Mucosa of stomach (tissue), 1 donor: ENCODE data around the gene TMPRSS11D.

Experiments
- H3K27me3 ChIP-seq: one replicate; pipeline ENCODE4 v1.7.0; 2013; ENCODE audit warnings: mild to moderate bottlenecking, low read length; ENCODE audit not compliant: control insufficient read depth, insufficient read depth
- H3K36me3 ChIP-seq: one replicate; pipeline ENCODE4 v1.7.0; 2013; ENCODE audit warnings: low read length; ENCODE audit not compliant: control insufficient read depth, insufficient read depth
- H3K4me1 ChIP-seq: one replicate; pipeline ENCODE4 v1.7.0; 2013; ENCODE audit warnings: mild to moderate bottlenecking, low read length; ENCODE audit not compliant: control insufficient read depth, insufficient read depth
- H3K4me3 ChIP-seq: one replicate; pipeline ENCODE4 v1.7.0; 2013; ENCODE audit warnings: low read length
- H3K9ac ChIP-seq: one replicate; pipeline ENCODE4 v1.7.0; 2013; ENCODE audit warnings: mild to moderate bottlenecking, low read length, moderate library complexity
- H3K9me3 ChIP-seq: one replicate; pipeline ENCODE4 v1.7.0; 2013; ENCODE audit warnings: mild to moderate bottlenecking, low read length, moderate library complexity; ENCODE audit not compliant: control insufficient read depth
- donor health status: Pancreatic carcinoma.

TMPRSS11D gene

DNA sequence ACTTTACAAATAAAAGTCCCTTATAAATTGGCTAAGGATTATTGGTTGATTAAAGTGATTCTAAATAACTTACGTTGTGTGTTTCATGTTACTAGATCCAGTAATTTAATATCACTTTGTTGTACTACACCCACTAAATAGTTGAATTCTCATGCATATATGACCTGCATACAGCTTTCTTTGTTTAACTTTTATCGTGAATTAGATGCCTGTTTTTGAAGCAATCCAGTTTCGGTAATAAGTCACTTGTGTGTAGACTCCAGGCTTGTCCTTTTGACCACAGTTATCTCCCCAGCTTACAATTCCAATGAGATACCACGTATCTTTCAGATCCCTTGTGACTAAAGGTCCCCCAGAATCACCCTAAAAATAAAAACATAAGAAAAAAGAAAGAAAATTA, 27.3 kb upstream of the TMPRSS11D start:
- Histone ChIP-seq H3K9me3 (no peaks in the 10 kb centered on the region), H3K4me3 (no peak overlapping the region), H3K4me1 (peaks cover 6% of the 10 kb centered on the region), H3K27me3 (no peaks in the 10 kb centered on the region), H3K9ac (no peak overlapping the region), H3K36me3 (no peaks in the 10 kb centered on the region)

DNA sequence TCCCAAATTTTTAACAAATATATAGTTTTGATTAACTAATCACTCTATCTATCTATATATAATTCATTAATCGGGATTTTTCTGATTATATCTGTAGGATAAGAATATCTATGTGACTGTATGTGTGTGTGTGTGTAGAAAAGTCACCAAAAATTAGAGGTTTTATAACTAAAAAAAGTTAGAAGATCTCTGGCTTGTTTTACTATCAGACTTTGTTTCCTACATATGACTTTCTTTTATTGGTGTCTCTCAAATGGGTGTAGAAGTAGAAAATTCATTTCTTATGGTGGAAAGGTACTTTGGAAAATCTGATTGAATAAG, 26.7 kb upstream of the TMPRSS11D start:
- H3K9me3 ChIP-seq = no peaks in the 10 kb centered on the region
- H3K4me3 ChIP-seq = no peak overlapping the region
- no peak overlapping the region for H3K9ac ChIP-seq
- H3K27me3 ChIP-seq = no peaks in the 10 kb centered on the region
- no peaks in the 10 kb centered on the region for H3K36me3 ChIP-seq
- peaks cover 6% of the 10 kb centered on the region for H3K4me1 ChIP-seq

DNA sequence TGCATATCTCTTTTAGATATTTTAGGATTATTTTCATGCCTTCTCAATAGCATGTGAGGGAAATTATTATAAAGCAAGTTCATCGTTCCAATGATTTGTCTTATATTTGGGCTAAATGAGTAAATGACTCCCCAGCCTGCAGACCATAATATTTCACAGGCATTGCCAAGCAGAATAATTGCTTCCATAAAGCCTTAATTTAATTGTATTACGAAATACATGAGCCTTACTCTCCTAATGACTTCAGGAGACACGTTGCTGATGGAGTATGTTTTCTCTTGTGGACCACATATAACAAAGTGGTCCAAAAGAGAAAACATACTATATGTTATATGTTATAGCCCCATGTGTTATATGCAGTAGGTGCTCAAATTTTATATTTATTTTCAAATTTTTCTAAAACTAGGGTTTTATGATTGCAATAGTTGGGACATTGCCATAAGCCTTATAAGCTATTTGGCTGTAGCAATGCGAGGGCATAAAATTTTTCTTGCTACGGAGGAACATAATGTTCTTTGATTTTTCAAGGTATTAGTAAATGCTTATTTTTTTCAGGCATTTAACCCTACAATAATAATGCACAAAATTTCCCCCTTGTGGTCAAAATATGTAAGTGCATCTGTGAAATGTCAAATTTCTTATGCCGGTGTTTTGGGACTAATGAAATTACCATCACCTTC, 26.2 kb upstream of the TMPRSS11D start:
- H3K4me1 ChIP-seq = peaks cover 6% of the 10 kb centered on the region
- no peaks in the 10 kb centered on the region for H3K9me3 ChIP-seq
- H3K36me3 ChIP-seq = no peaks in the 10 kb centered on the region
- H3K9ac ChIP-seq = no peak overlapping the region
- no peak overlapping the region for H3K4me3 ChIP-seq
- no peaks in the 10 kb centered on the region for H3K27me3 ChIP-seq

DNA sequence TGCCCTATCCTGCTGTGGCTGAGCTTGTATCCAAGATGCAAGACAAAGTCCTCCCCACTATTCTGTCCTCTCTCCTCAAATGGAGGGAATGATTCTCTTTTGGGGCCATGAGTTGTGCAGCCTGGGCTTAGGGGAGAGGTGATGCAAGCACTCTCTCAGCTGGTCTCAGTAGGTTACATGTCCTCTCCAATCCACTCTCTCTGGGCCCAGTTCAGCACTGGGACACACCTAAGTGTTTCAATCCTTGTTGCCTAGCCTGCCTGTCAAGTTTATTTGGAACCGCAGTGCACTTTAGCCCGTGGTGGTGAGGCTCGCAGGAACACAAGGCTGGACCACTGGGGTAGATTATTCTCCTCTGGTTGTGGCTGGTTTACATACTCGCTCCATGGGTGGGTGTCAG, 23.8 kb upstream of the TMPRSS11D start:
- no peaks in the 10 kb centered on the region for H3K9me3 ChIP-seq
- peaks cover 6% of the 10 kb centered on the region for H3K4me1 ChIP-seq
- H3K9ac ChIP-seq = no peak overlapping the region
- H3K27me3 ChIP-seq = no peaks in the 10 kb centered on the region
- no peak overlapping the region for H3K4me3 ChIP-seq
- H3K36me3 ChIP-seq = no peaks in the 10 kb centered on the region

DNA sequence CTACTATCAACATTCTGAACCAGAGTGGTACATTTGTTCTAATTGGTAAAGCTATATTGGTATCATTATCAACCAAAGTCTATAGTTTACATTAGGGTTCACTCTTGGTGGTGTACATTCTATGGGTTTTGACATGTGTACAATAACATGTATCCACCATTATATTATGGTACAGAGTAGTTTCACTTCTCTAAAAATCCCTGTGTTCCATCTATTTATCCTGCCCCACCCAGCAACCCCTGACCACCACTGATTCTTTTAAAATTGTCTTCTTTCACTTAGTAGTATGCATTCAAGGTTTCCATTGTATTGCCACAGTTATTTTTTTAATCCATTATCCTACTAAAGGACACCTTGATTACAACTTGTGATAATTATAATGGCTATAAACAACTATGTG, 15.3 kb upstream of the TMPRSS11D start:
- Histone ChIP-seq H3K4me3 (no peak overlapping the region), H3K36me3 (no peaks in the 10 kb centered on the region), H3K27me3 (no peaks in the 10 kb centered on the region), H3K4me1 (no peaks in the 10 kb centered on the region), H3K9ac (no peak overlapping the region), H3K9me3 (no peaks in the 10 kb centered on the region)

DNA sequence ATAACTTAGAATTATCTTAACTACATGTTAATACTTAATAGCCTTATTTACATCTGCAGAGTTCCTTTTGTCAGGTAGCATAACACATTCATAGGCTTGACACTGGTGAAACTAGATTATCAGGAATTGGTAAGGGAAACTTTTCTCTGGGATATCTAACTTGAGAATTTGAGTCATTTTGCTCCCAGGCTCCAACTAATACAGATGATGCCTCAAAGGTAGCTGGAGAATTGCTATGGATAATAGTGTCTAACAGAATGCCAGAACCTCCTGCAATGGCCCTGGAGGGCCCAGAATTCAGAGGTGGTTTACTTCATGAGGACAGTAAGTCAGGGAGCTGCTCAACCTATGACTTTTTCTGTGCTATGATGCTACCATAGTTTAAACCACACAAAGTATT, 13.9 kb upstream of the TMPRSS11D start:
- no peaks in the 10 kb centered on the region for H3K27me3 ChIP-seq
- H3K36me3 ChIP-seq = no peaks in the 10 kb centered on the region
- H3K9ac ChIP-seq = no peak overlapping the region
- H3K9me3 ChIP-seq = no peaks in the 10 kb centered on the region
- no peaks in the 10 kb centered on the region for H3K4me1 ChIP-seq
- no peak overlapping the region for H3K4me3 ChIP-seq

DNA sequence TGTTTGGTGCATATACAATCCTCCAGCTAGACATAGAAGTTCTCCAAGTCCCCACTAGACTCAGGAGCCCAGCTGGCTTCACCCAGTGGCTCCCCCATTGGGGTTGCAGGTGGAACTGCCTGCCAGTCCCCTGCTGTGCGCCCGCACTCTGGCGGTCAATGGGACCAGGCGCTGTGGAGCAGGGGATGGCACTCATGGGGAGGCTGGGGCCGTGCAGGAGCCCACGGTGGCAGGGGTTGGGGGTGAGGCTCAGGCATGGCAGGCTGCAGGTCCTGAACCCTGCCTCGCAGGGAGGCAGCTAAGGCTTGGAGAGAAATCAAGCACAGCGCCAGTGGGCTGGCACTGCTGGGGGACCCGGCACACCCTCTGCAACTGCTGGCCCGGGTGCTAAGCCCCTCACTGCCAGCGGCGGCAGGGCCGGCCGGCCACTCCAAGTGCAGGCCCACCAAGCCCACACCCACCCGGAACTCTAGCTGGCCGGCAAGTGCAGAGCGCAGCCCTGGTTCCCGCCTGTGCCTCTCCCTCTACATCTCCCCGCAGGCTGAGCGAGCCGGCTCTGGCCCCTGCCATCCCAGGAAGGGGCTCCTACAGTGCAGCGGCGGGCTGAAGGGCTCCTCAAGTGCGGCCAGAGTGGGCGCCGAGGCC, 12.7 kb upstream of the TMPRSS11D start:
- Histone ChIP-seq H3K9me3 (no peaks in the 10 kb centered on the region), H3K9ac (no peak overlapping the region), H3K27me3 (no peaks in the 10 kb centered on the region), H3K4me1 (no peaks in the 10 kb centered on the region), H3K4me3 (no peak overlapping the region), H3K36me3 (no peaks in the 10 kb centered on the region)

DNA sequence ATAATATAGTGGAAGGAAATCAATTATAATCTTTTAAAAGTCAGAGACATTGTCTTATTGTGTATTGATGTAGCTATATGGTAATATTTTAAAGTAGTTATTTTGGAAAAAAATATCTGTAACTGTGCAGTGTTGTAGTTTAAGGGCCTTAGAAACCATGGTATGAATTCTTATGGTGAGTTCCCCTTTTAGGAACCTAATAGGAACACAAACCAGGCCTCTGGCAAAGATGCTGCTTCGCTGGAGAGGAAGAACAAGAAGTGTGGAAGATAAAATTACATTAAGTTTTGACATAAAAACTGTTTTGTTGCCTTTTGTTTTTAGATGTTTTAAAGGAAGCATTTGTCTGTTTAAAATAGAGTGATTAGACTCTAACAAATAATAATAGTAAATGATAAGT, 10.9 kb upstream of the TMPRSS11D start:
- Histone ChIP-seq H3K4me1 (no peaks in the 10 kb centered on the region), H3K9ac (no peak overlapping the region), H3K36me3 (no peaks in the 10 kb centered on the region), H3K27me3 (no peaks in the 10 kb centered on the region), H3K4me3 (no peak overlapping the region), H3K9me3 (no peaks in the 10 kb centered on the region)

DNA sequence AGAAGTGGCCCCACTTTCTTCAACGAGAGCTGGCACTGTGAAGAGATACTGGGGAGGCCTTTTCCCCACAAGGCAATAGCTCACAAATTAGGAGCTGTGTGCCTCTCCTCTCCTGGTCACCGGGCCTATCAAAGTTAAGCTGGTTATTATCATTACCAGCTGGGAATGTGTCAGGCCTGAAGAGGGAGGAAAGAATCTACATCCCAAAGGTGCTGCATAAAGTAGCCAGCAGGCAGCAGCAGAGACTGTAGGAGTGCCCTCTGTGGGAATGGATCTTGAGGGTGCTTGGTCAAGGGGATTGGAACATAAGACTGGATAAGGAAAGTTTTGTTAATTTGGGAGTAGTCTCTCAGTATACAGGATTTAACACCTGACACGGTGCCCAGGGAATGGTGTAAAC, 9.1 kb upstream of the TMPRSS11D start:
- Histone ChIP-seq H3K4me3 (no peak overlapping the region), H3K27me3 (no peaks in the 10 kb centered on the region), H3K36me3 (no peaks in the 10 kb centered on the region), H3K4me1 (no peaks in the 10 kb centered on the region), H3K9me3 (no peaks in the 10 kb centered on the region), H3K9ac (no peak overlapping the region)

DNA sequence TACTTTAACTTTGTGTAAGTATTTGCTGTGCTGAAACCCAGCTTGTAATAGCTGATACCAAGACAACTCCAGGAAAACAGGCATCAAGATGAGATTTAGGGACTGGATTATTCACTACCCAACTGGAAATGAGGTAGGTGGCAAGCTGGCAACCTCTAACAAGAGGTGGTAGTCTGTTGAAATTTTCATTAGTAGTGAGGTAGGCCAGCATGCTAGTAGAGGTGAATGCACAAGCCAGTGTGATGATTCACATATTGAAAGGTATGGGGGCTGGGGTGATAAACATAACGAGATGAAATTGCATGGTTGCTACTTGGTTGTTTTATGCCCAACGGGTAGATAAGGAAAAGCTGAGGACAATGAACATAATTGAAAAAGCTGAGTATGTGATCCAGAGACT, 8.5 kb upstream of the TMPRSS11D start:
- Histone ChIP-seq H3K9ac (no peak overlapping the region), H3K4me3 (no peak overlapping the region), H3K27me3 (no peaks in the 10 kb centered on the region), H3K9me3 (no peaks in the 10 kb centered on the region), H3K4me1 (no peaks in the 10 kb centered on the region), H3K36me3 (no peaks in the 10 kb centered on the region)

DNA sequence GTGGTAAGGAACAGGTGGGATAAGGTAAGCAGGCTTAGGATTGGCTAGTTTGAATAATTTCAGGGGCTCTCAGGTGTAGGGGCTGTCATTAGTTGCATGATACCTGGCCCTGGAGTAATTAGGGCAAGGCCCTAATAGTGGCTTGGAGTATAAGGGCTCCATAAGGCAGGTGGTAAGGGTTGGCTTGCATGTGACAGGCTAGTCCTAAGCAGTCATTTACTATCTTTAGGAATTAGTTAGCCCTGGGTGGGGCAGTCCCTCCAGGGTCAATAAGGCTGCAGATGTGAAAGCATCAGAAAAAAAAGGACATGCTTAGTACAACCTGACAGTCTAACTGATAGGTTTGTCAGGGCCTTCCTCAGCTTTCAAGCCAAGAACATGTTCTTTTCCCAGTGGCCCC, 7.8 kb upstream of the TMPRSS11D start:
- no peaks in the 10 kb centered on the region for H3K27me3 ChIP-seq
- H3K4me1 ChIP-seq = no peaks in the 10 kb centered on the region
- H3K9me3 ChIP-seq = no peaks in the 10 kb centered on the region
- H3K36me3 ChIP-seq = no peaks in the 10 kb centered on the region
- H3K9ac ChIP-seq = no peak overlapping the region
- no peak overlapping the region for H3K4me3 ChIP-seq

DNA sequence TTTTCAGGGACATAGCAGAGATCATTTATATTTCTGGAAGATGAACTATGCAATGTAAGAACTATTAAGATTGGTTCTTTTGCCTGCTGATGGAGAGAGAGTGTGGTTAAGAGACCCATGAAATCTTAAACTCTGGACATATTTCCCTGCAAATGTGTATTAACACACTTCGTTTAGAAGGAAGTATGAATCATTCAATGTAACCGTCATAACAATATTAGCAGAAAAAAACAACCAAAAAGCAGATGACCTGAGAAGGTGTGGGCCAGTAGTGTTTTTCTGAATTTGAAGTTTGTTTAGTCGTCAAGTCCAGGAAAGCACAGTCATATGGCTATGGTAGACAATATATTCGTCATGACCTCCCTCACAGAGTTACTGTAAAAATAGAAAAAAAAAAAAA, 2.5 kb upstream of the TMPRSS11D start:
- Histone ChIP-seq H3K4me1 (no peaks in the 10 kb centered on the region), H3K36me3 (no peaks in the 10 kb centered on the region), H3K4me3 (no peak overlapping the region), H3K9ac (no peak overlapping the region), H3K9me3 (no peaks in the 10 kb centered on the region), H3K27me3 (no peaks in the 10 kb centered on the region)

DNA sequence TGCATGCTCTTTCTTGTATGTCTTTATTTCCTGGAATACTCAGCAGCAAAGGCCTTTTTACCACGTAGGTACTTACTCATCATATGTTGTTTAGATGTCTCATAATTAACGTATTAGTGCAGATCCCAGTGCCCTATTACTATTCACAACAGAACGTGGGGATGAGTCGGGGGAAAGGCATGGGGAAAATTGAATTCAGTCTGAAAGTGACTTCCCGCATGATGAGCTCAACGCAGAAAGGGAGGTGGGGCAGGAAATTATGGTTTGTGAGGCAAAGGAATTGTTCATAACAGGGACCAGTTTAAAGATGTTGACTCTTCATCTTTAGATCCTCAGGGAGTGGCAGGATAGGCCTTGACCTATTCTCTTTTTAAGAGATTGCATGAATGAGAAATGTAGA, 2.0 kb upstream of the TMPRSS11D start:
- no peak overlapping the region for H3K4me3 ChIP-seq
- H3K27me3 ChIP-seq = no peaks in the 10 kb centered on the region
- no peaks in the 10 kb centered on the region for H3K36me3 ChIP-seq
- no peaks in the 10 kb centered on the region for H3K9me3 ChIP-seq
- H3K9ac ChIP-seq = no peak overlapping the region
- H3K4me1 ChIP-seq = no peaks in the 10 kb centered on the region
